NCI-H1694 treated with DMSO at 0.1 percent for 48 hours (cell line): ENCODE data around the gene CORO2A.

Experiments used
- DNase-seq: peaks from one replicate; lab custom pipeline; 2025; lab: John Stamatoyannopoulos, UW

Gene CORO2A, protein sequence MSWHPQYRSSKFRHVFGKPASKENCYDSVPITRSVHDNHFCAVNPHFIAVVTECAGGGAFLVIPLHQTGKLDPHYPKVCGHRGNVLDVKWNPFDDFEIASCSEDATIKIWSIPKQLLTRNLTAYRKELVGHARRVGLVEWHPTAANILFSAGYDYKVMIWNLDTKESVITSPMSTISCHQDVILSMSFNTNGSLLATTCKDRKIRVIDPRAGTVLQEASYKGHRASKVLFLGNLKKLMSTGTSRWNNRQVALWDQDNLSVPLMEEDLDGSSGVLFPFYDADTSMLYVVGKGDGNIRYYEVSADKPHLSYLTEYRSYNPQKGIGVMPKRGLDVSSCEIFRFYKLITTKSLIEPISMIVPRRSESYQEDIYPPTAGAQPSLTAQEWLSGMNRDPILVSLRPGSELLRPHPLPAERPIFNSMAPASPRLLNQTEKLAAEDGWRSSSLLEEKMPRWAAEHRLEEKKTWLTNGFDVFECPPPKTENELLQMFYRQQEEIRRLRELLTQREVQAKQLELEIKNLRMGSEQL

DNA sequence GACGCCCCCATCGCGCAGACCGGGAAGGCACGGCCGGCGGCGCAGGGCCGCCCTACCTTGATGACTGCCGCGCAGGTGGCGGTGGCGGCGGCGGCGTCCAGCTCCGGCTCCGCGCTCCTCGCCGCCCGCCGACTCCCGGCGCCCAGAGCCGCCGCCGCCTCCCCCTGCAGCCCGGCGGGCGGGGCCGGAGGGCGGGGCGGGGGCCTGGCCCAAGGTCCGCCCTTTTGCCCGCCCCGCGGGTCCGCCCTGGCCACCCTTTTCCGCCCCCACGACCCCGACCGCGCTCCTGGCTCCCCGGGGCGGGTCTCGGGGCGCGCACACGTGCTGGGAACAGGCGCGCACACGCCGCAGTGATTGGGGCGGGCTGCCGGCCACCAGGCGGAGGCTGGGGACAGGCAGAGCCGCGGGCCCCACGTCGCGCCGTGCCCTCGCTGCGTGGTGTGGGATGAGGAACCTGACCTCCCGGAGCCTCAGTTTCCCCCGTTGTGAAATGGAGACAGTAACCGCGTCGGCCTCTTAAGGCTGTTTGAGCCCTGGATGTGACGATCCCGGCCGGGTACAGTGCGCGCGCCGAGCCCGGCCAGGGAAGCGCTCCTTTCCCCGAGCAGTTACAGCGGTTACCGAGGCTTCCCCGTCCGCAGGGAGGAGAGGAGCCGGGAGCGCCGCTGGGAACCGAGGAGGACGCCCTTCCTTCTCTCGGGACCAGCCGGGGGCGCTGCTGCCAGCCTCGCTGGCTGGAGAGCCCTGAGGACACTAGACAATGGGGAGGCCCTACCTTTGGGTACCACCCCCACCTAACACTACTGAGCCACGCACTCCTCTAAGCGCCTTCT lies at the start of gene CORO2A:
Gene CORO2A, minus strand, starts transcription at position 135 of the 833 bp plus-strand sequence. CDS start 34,977 bp downstream, outside the sequence.
- peak; percentile 61 for DNase-seq

DNA sequence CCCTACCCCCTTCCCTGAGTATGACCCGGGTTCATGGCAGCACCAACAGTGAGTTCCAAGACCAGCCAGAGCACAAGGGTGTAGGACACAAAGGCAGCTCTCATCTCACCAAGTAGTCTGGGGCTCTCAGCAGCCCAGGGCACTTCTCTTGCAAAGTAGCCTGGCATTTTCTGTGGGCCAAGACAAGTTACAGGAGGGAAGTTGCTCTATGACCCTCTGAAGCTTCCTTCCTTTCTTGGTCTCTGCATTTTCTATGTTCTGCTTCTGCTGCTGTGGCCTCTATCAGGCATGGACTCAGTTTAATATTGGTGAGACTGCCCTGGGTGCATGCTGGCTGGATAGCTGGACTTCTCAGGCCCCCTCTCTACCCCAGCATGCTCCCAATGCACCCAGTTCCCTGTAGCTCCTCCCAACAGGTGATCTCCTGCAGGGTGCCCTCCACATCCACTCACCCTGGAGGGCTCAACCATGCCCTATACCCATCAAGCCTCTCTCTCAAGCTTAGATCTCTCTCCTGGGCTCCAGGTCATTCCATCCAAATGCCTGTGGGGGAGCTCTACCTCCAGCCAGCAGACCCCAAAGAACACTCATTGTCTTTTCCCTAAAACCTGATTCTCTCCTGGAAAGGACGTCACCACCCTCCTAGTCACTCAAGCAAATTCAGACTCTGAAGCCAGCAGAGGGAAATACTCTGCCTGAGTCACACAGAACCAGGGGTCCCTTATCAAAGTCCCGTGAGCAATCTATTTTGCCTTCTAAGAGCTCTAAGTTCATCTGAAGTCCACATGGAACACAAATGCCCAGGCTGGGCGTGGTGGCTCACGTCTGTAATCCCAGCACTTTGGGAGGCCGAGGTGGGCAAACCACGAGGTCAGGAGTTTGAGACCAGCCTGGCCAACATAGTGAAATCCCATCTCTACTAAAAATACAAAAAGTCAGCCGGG lies 49.2 kb upstream of the CORO2A start:
- DNase-seq: no peak

DNA sequence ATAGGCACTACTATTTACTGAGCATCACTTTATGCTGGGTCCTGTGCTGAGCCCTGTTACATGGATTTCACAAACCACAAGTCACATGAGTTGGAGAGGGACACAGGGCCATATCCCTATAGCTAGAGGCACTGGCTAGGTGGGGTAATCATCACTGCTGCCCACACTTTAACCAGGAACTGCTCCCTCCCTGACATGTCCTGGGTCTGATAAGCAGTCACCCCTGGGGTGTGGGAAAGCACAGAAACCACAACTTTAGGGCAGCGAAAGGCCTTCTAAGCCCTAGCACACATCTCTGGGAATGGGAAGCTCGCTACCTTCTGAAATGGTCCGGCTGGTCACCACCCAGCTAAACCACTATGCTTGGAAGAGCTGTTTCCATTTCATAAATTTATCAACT lies 48.0 kb upstream of the CORO2A start:
- no peak for DNase-seq

DNA sequence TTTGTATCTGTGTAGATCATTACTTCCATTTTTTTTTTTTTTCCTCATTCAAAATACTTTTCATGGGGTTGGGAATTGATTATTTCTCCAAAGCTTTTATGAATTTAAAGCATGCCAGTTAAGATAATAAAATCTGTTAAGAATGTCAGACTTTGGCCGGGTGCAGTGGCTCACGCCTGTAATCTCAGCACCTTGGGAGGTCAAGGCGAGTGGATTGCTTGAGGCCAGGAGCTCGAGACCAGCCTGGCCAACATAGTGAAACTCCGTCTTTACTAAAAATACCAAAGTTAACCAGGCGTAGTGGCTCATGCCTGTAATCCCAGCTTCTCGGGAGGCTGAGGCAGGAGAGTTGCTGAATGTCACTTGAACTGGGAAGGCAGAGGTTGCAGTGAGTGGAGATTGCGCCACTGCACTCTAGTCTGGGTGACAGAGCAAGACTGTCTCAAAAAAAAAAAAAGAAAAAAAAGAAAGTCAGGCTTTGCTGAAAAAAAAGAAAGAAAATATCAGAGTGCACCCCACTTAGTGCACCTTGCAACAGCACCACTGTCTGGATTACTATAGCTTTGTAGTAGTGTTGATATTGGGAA lies 44.6 kb upstream of the CORO2A start:
- no peak for DNase-seq

DNA sequence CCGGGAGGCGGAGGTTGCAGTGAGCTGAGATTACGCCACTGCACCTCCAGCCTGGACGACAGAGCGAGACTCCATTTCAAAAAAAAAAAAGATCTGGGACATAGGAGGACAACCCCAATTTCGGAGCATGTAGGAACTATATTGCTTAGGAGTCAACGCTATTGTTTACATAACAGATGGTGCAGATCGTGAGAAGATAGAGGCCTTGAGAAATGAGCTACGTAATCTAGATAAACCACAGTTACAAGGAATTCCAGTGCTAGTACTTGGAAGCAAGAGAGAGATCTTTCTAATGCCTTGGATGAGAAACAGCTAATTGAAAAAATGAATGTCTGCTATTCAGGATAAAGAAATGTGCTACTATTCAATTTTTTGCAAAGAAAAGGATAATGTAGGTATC lies 42.7 kb upstream of the CORO2A start:
- DNase-seq: no peak

DNA sequence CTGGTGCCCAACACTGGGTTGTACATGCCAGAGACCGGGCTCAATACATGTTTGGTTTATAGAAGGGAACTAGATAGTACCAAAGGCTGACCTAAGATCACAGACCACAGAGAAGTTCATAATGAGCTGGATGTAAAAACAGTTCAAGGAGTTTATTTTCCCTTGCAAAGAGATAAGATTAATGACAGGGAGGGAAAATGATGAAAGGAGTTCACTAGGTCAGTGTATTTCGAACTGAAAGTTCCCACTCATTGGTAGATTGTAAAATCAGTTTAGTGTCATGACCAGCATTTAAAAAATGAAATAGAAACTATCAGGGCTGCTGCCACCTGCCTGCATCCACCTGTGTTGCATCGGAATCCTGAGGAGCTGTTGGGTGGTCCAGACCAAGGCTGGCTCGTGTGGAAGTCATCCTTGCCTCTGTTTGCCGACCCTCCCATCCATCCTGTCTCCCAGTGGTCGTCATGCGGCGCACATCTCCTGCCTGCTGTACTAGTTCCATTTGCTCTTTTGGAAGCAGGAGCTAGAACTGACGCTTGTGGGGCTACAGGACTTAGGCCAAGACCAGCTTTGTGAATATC lies 41.9 kb upstream of the CORO2A start:
- no peak for DNase-seq

DNA sequence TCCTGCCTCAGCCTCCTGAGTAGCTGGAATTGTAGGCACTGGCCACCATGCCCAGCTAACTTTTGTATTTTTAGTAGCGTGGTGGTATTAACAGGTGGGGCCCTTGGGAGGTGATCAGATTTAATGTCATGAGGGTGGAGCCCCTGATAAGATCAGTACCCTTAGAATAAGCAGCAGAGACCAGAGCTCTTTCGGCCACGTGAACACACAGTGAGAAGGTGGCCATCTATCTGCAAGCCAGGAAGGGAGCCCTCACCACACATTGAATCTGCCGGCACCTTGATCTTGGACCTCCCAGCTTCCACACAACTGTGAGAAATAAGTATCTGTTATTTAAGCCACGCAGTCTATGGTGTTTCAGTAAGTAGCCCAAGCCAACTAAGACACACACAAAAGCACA lies 40.5 kb upstream of the CORO2A start:
- no peak for DNase-seq

DNA sequence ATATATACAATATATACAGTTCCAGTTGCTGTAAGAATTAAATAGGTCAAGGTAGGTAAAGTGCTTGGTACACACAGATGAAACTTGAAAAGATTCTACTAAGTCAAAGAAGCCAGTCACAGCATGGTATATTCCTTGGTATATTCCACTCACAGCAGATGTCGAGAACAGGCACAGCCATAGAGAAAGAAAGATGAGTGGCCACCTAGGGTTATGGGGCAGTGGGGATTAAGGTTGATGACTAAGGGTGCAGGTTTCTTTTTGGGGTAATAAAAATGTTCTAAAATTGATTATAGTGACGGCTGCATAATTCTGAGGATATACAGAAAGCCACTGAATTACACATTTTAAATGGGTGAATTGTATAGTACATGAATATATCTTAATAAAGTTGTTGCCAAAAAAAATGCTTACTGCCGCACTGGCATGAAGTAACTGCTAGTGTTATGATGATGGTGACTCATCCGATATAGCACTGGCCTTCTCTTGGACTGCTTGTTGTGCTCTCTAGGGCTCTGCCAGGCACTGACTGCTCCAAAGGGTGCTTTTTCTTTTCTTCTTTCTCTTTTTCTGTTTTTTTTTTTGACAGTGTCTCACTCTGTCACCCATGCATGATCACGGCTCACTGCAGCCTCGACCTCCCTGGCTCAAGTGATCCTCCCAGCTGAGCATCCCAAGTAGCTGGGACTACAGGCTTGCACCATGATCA lies 39.5 kb upstream of the CORO2A start:
- no peak for DNase-seq

DNA sequence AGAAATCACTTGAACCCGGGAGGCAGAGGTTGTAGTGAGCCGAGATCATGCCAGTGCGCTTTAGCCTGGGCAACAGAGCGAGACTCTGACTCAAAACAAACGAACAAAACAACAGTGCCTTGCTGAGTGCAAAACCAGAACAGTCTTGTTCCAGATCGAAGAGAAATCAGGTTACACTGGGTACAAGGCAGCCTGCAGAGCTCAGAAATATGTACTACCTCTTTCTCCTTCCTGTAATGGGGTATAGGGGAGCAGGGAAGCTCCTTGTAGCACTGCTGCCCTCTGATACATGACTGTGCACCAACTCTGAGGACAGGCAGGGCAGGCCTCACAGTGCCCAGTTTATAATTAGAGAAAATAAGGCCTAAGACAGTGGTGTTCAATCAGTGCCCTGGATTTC lies 38.4 kb upstream of the CORO2A start:
- DNase-seq: no peak

DNA sequence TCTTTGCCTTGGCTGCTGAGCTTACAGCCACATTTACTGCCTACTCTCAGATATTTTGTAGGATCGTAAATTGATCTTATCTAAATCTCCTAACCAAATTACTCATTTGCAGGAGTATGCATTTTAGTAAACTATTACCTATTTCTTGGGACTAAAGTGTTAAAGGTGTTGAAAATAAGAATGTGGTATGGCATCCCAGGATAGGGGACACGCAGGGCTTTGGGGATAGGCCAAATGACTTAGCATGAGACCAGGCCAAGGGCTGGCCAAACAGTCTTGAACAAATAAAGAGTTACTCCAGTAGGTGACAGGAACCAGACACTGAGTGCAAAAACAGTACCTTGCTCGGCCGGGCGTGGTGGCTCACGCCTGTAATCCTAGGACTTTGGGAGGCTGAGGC lies 37.9 kb upstream of the CORO2A start:
- no peak for DNase-seq

DNA sequence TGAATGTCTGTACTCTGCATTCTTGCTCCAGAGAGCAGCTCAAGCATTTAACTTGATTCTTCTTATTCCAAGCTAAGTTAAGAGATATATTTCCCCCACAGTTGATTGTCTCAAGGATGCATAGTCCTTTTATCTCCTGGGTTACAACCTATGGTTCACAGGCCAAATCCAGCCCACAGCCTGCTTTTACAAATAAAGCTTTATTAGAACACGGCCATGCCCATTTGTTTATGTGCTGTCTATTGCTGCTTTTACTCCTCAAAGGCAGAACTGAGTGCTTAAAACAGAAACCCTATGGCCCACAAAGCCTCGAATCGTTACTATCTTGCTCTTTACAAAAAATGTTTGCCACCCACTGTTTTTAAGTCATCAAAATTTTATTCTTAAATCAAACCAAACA lies 37.2 kb upstream of the CORO2A start:
- DNase-seq: no peak

DNA sequence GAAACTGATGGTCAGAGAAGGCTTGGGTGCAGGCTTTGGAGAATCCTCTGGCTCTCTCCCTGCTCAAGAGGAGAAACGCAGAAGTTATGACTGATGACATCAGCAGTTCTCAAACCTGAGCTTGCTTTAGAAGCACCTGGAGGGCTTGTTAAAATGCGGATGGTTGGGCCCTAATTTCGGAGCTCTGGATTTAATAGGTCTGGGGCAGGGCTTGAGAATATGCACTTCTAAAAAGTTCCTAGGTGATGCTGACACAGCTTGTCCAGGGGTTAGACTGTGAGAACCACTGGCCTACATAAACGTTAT lies 36.6 kb upstream of the CORO2A start:
- DNase-seq: no peak

DNA sequence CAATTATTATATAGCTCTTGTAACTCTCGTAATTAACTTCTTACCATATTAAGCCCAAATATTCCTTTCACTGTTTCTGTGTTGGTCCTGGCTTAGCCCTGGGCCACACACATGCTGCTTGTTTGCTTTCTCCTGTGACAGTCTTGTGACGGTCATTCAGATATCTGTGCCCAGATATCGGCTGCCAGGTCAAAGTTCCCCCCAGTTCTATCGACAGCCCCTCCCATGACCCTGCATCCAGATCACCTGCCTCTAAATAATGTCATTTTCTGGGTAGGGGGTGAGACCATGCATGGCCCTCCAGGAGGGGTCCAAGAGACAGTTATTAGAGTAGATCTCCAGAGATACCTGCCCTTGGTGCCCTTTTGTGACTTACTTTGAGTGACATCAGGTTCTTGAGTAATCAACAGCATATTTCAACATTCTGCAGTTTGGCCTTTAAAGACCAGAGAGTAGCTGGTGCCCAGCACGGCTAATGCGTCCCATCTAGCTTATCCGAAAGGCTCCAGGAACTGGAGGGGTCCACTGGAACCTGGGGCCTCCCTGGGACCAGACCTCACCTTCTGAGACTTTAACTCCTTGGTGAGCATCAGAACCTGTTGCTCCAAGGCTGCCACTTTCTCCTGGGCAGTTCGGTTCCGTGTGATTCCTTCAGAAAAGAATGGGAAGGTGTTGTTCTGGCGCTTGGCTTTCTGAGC lies 36.1 kb upstream of the CORO2A start:
- no peak for DNase-seq

DNA sequence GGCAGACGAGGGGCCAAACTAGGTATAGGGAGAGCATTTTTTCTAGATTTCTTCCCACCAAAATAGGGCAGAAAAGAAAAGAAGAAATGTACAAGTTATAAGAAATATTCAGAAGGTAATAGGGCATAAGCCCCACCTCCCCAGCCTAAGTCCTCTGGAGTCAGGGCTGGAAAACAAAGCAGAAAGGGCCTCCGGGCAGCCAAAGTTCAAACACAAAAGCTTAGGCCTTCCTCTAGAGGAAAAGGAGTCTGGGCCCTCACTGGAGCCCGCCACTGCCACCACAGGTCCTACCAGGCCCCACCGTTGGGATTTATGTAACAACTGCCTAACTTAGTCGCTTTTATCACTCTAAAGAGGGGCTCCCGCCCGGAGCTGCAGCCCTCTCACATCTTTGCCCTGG lies 35.4 kb upstream of the CORO2A start:
- DNase-seq: no peak

DNA sequence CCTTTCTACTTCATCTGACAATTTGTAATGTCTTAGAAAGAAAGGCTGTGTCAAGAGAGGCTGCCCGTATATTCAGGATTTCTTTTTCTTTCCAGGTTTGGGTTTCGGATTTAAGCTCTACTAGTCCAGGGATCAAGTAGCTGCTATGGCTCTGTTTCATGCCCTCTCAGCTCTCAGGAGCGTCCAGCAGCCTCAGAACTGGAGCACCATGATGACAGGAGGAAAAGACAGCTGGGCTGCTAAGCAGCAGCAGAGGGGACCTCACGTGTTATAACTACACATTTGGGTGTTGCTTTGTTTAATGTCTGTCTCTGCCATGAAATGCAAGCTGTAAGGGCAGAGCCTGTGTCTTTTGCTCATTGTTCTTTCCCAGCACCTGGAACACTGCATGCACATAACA lies 34.5 kb upstream of the CORO2A start:
- peak; percentile 56 for DNase-seq

DNA sequence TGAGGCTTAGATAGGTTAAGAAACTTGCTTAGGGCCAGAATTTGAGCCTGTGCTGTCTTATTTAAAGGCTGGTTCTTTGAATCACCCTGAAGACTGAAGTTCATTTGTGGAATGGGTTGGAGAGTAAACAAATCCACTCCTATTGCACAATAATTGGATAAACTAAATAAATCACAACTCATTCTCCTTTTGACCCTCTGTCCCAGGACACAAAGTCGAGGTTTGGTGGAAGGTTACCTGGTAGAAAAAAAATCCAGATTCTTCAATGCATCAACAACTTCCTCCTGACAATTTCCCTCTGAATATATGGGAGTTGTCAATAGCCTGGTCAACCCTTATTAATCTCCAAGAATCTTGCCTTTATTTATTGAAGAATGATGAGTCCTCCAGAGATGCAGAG lies 34.1 kb upstream of the CORO2A start:
- no peak for DNase-seq

DNA sequence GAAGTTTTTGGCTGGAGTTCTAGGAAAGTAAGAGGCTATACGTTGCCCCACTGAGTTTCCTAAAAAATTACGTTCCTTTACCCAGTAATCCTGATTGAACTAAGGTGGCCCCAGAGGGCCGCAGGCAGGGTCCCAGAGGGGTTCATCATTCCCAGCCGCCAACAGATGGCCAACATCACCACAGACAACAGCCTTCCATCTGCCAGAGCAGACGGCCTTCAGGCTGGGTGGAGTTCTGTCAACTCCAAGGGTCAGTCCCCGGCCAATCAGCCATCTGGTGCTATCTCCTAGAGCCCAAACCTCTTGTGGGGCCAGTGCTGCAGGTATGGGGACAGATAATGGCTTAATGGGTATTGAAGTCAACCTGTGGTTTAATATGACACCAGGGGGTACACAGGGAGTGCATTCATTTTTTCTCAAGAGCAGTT lies 32.6 kb upstream of the CORO2A start:
- peak; percentile 10 for DNase-seq

DNA sequence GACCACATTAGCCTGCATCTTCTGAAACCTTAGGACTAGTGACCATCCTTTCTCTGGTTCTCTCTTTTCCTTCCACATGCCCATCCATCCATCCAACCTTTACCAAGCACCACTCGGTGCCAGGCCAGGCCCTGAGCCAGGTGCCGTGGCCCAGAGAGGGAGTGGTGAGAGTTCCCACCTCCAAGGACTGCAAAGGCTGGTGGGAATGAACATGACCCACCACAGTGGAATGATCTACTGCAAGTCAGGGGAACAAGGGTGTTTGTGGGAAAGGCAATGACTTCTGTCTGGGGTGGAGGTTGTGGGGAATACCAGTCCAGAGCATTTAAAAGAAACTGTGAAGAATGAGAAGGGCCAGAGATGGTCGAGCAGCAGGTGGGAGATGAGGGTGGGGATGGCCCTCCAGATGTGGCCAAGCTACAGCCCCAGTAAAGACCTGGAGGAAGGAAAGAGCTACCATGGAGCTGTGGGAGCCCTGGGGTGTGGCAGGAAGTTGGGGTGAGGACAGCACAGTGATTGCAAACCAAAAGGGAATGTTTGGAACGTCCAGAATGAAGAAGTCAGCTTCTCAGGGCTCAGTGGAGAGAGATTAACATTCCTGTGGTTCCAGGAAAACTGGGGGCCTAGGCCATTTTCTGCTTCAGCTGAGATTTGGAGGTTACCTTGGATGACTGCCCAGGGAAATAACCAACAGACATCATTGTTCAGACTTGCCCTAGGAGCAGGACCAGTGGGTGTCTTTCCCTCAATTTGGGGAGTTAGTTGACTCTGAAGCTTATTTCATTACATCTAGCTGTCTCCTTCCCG lies 30.7 kb upstream of the CORO2A start:
- no peak for DNase-seq

DNA sequence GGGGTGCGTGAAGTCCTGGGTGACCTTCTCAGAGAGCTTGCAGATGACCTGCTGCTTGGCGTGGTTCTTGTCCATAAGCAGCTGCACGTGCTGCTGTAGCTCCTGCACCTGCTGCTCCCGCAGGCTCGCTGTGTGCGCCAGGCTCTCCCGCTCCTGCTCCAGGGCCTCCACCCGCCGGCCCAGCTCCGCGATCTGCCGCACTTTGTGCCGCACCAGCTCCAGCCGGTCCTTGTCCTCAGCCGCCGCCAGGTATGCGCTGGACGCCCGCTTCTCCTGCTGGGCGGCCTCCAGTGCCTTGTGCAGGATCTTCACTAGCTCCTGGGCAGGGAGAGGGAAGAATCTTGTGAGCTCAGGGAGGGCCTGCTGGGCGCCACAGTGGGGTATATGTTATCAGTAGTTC lies 28.5 kb upstream of the CORO2A start:
- DNase-seq: no peak
